Measurements from ENCODE around the gene TUT1.

GRCh38 chr11:62601372-62602140 is 10.2 kb upstream of the TUT1 start, which contains the start of gene MTA2:
- TF ChIP-seq, protein P1, sequence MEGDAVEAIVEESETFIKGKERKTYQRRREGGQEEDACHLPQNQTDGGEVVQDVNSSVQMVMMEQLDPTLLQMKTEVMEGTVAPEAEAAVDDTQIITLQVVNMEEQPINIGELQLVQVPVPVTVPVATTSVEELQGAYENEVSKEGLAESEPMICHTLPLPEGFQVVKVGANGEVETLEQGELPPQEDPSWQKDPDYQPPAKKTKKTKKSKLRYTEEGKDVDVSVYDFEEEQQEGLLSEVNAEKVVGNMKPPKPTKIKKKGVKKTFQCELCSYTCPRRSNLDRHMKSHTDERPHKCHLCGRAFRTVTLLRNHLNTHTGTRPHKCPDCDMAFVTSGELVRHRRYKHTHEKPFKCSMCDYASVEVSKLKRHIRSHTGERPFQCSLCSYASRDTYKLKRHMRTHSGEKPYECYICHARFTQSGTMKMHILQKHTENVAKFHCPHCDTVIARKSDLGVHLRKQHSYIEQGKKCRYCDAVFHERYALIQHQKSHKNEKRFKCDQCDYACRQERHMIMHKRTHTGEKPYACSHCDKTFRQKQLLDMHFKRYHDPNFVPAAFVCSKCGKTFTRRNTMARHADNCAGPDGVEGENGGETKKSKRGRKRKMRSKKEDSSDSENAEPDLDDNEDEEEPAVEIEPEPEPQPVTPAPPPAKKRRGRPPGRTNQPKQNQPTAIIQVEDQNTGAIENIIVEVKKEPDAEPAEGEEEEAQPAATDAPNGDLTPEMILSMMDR (conservative IDR thresholded peaks at IDR 0.05), result no peak
- no peak for TF ChIP-seq EZH2 (IDR thresholded peaks at IDR 0.05; ENCODE audit: low read depth)
